Ovary (tissue), 9 donors: ENCODE data around the gene ARHGEF11. TPM values are rescaled to one million over a fixed set of nuclear protein-coding genes. Genes with fewer than 3 reads are reported as not detected.

Experiments used
- DNase-seq, 5 donors: peaks; one replicate each; pipeline ENCODE4 v3.0.0-alpha.2; 2019 to 2020
- H3K27ac ChIP-seq, 2 donors: fragments of 200-600 bp; one replicate each; pipeline versions ENCODE4 v1.5.1 to v1.8.0; 2019 to 2022
- H3K27me3 ChIP-seq: fragments of 200-600 bp; one replicate; pipeline ENCODE4 v1.8.0; 2022
- H3K36me3 ChIP-seq: fragments of 200-600 bp; sonication (generic); one replicate; pipeline ENCODE4 v1.5.1; 2019
- H3K4me1 ChIP-seq: one replicate; pipeline ENCODE4 v1.8.1; 2013; ENCODE audit warnings: mild to moderate bottlenecking, moderate library complexity; ENCODE audit not compliant: insufficient read depth
- H3K4me3 ChIP-seq: fragments of 200-600 bp; sonication (generic); one replicate; pipeline ENCODE4 v1.5.1; 2017
- H3K9me3 ChIP-seq, 2 donors: fragments of 200-600 bp in 1 of 2; sonication (generic) in 1 of 2; one replicate each; pipeline versions ENCODE4 v1.5.1 to v1.8.1; 2013 to 2019; ENCODE audit warnings: mild to moderate bottlenecking in 1 of 2, moderate library complexity in 1 of 2
- EP300 ChIP-seq: sonication (generic); formaldehyde crosslinking; IDR thresholded peaks from one replicate; pipeline ENCODE4 v1.6.1; 2017; ENCODE audit warnings: antibody characterized with exemption
- POLR2A ChIP-seq: fragments of 450-650 bp; IDR thresholded peaks from one replicate; pipeline ENCODE4 v1.6.1; 2017; ENCODE audit warnings: antibody characterized with exemption, mild to moderate bottlenecking, moderate library complexity
- WGBS, 3 donors: extraction: QIAGEN DNeasy Blood & Tissue Kit in 1 of 3; methylation state at CpG; one replicate each; pipeline versions ENCODE4 v1.1.5 to v1.1.7; 2013 to 2017; 5-methylcytosine and 5-hydroxymethylcytosine counted together
- intact Hi-C, 4 donors: fragments of 100-400 bp; cut with DNase I; formaldehyde crosslinking; loops; one replicate each; pipeline versions ENCODE4 v1.11.0 to v1.15.1; 2022 to 2023
- polyA plus RNA-seq, 2 donors: library from polyadenylated mRNA; stranded (reverse); fragments of 200-250 nt in 1 of 2; fragments of 350-450 nt in 1 of 2; fragmentation: Illumina TruSeq in 1 of 2; extraction: RNeasy Lipid Tissue Mini Kit (QIAGEN cat#74804) in 1 of 2; gene quantifications; one replicate each; pipeline ENCODE4 v1.2.3, GENCODE V29; 2013 to 2014
- total RNA-seq, 7 donors: library from RNA; depleted of rRNA in 2 of 7; stranded (reverse); fragments of >200 nt in 2 of 7; fragmentation: NEBNext Ultra II Directional in 3 of 7; extraction: Animal tissue kit (Norgen Biotek cat#: 25700) in 3 of 7; gene quantifications; one replicate each; pipeline versions ENCODE4 v1.1.0 to v1.2.4, GENCODE V29; 2016 to 2023
- TF ChIP-seq, protein P1 (sequence below), 3 donors: fragments of 450-650 bp in 2 of 3; fragments of 200-600 bp in 1 of 3; IDR thresholded peaks; one replicate each; pipeline versions ENCODE4 v1.5.1 to v1.8.0; 2016 to 2022; ENCODE audit warnings: antibody characterized with exemption in 3 of 3, mild to moderate bottlenecking in 1 of 3
- donor health status: DM: no; HTN: no; CAD: no; lungs with moderate emphysema.
- donor health status: DM: no; HTN: no; CAD: no.
- donor health status: Bipolar disorder and iron deficiency.
- donor health status: DM: yes; HTN: yes; CAD: no.
- donor health status: DM: no; HTN: no; CAD: no.
- donor health status: DM: yes; HTN: yes; CAD: no.

ARHGEF11 gene
- total and polyA plus RNA-seq, 9 donors = 14.3 to 43.9 (median 26.8) TPM

DNA sequence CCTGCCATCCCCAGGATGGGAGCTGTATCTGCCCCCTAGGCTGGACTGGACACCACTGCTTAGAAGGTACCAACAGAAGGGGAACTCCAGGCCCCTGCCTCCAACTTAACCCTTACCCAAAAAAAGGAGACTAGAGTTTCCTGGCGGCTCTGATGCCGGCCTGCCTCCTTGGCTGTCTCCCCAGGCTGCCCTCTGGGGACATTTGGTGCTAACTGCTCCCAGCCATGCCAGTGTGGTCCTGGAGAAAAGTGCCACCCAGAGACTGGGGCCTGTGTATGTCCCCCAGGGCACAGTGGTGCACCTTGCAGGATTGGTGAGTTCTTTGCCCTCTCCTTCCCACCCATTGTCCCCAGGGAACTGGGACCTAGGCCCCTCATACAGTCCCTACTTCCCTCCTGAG lies 133.2 kb downstream of the ARHGEF11 start:
- TF ChIP-seq POLR2A (no peak), EP300 (no peak)
- TF ChIP-seq, protein P1, sequence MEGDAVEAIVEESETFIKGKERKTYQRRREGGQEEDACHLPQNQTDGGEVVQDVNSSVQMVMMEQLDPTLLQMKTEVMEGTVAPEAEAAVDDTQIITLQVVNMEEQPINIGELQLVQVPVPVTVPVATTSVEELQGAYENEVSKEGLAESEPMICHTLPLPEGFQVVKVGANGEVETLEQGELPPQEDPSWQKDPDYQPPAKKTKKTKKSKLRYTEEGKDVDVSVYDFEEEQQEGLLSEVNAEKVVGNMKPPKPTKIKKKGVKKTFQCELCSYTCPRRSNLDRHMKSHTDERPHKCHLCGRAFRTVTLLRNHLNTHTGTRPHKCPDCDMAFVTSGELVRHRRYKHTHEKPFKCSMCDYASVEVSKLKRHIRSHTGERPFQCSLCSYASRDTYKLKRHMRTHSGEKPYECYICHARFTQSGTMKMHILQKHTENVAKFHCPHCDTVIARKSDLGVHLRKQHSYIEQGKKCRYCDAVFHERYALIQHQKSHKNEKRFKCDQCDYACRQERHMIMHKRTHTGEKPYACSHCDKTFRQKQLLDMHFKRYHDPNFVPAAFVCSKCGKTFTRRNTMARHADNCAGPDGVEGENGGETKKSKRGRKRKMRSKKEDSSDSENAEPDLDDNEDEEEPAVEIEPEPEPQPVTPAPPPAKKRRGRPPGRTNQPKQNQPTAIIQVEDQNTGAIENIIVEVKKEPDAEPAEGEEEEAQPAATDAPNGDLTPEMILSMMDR (IDR thresholded peaks at IDR 0.05) = no peak
- Histone ChIP-seq H3K9me3 (no peaks in the 10 kb centered on the region), H3K36me3 (no peaks in the 10 kb centered on the region), H3K27me3 (no peaks in the 10 kb centered on the region), H3K4me3 (no peak overlapping the region), H3K27ac (no peak overlapping the region), H3K4me1 (no peaks in the 10 kb centered on the region)
- DNase-seq = no peak
- intact Hi-C loops = no loop called here
- WGBS, 3 donors = 74 to 83% (median 76%) methylated on average over 2 of the region's 2 CpGs

DNA sequence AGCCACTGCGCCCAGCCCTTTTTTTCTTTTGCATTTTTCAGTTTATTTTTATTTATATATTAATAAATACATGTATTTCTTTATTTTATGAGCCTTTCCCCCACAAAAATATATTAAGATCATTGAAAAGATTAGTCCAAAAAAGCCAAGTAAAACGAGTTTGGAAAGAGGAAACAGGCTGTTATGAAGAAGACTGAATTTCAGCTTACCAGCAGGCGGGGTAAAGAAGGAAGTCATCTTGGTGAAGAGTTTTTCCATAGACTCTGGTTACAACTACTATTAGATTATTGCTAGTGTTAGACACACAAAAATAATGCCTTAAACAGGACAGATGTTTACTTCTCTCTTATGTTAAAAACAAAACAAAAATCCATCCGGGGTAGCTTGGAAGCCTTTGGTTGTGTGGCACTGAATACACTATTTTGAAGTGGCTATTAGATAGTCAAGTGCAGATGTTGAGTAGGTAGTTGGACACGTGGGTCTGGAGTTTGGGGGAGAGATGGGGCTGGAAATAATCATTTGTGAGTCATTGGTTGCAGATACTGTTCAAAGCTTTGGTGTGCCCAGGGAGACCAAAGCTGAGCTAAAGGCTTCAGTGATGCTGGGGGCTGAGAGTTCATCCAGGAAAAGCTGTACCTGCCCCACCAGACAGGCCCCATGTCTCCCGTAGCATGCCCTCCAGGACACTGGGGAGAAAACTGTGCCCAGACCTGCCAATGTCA lies 133.8 kb downstream of the ARHGEF11 start:
- no peaks in the 10 kb centered on the region for H3K36me3 ChIP-seq
- H3K4me3 ChIP-seq = no peak overlapping the region
- no peak overlapping the region for H3K27ac ChIP-seq
- H3K4me1 ChIP-seq = no peaks in the 10 kb centered on the region
- 65 to 72% (median 68%) methylated on average over 6 of the region's 6 CpGs for WGBS, 3 donors
- no peaks in the 10 kb centered on the region for H3K9me3 ChIP-seq
- DNase-seq = no peak
- TF ChIP-seq, protein P1 (IDR thresholded peaks at IDR 0.05) = no peak
- intact Hi-C loops = no loop called here
- H3K27me3 ChIP-seq = no peaks in the 10 kb centered on the region

DNA sequence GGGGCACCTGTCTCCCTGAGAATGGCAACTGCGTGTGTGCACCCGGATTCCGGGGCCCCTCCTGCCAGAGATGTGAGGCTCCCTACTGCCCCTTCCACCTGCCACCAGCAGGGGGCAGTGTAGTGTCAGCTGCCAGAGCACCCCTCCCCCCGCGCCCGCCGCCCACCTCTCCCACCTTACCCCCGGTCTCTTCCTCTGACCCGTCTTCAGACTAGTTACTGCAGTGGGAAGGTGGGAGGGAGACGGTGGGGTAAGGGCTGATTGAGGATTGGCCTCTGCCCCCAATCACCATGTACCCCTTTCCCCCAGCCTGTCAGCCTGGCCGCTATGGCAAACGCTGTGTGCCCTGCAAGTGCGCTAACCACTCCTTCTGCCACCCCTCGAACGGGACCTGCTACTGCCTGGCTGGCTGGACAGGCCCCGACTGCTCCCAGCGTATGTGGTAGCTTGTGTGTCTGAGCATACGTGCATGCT lies 135.2 kb downstream of the ARHGEF11 start:
- Histone ChIP-seq H3K9me3 (no peaks in the 10 kb centered on the region), H3K36me3 (no peaks in the 10 kb centered on the region), H3K4me1 (no peaks in the 10 kb centered on the region), H3K4me3 (no peak overlapping the region), H3K27ac (no peak overlapping the region), H3K27me3 (no peaks in the 10 kb centered on the region)
- intact Hi-C loops = no loop called here
- DNase-seq = peak in 1 of 5 donors; percentile 46
- 66 to 67% (median 67%) methylated on average over 18 of the region's 18 CpGs for WGBS, 3 donors
- TF ChIP-seq EP300 (no peak), POLR2A (no peak)
- TF ChIP-seq, protein P1 (IDR thresholded peaks at IDR 0.05) = peak; percentile 31 to 35 (median 34)

DNA sequence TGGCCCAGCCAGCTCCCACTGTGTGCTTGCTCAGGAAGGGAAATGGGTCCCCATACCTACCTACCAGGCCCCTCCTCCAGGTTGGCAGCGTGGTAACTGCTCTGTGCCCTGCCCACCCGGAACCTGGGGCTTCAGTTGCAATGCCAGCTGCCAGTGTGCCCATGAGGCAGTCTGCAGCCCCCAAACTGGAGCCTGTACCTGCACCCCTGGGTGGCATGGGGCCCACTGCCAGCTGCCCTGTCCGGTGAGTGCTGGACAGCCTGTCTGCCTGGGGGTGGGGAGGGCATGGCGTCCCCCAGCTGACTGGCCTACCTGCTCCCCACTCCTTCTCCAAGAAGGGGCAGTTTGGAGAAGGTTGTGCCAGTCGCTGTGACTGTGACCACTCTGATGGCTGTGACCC lies 135.9 kb downstream of the ARHGEF11 start:
- Histone ChIP-seq H3K4me3 (no peak overlapping the region), H3K9me3 (no peaks in the 10 kb centered on the region), H3K27ac (no peak overlapping the region), H3K4me1 (no peaks in the 10 kb centered on the region), H3K27me3 (no peaks in the 10 kb centered on the region), H3K36me3 (no peaks in the 10 kb centered on the region)
- intact Hi-C loops = no loop called here
- WGBS, 3 donors = 75 to 89% (median 89%) methylated on average over 5 of the region's 5 CpGs
- DNase-seq = no peak
- TF ChIP-seq EP300 = no peak
- TF ChIP-seq POLR2A = no peak
- TF ChIP-seq, protein P1 (IDR thresholded peaks at IDR 0.05) = no peak
